Suprapubic skin (tissue), 4 donors: ENCODE measurements around the gene B3GALT6.

Experiments used
- CTCF ChIP-seq, 2 donors: fragments of 200-600 bp in 1 of 2; fragments of 450-650 bp in 1 of 2; sonication (generic) in 1 of 2; IDR thresholded peaks; one replicate each; pipeline ENCODE4 v1.5.1; 2016 to 2019; ENCODE audit warnings: antibody characterized with exemption in 2 of 2, mild to moderate bottlenecking in 1 of 2, moderate library complexity in 1 of 2
- EP300 ChIP-seq: sonication (generic); formaldehyde crosslinking; IDR thresholded peaks from one replicate; pipeline ENCODE4 v1.6.1; 2017; ENCODE audit warnings: antibody characterized with exemption
- POLR2A ChIP-seq, 2 donors: fragments of 450-650 bp; IDR thresholded peaks; one replicate each; pipeline ENCODE4 v1.6.1; 2017; ENCODE audit warnings: antibody characterized with exemption in 2 of 2, mild to moderate bottlenecking in 2 of 2, moderate library complexity in 2 of 2
- POLR2AphosphoS5 ChIP-seq, 3 donors: sonication (generic); formaldehyde crosslinking; IDR thresholded peaks; one replicate each; pipeline ENCODE4 v1.6.1; 2017; ENCODE audit warnings: antibody characterized with exemption in 3 of 3

- no peak for TF ChIP-seq CTCF (IDR thresholded peaks at IDR 0.05)
- TF ChIP-seq POLR2A (IDR thresholded peaks at IDR 0.05): no peak
- TF ChIP-seq POLR2AphosphoS5 (IDR thresholded peaks at IDR 0.05): no peak
- no peak for TF ChIP-seq EP300
These were observed 25.0 kb upstream of the B3GALT6 start for GRCh38 chr1:1206966-1207531.
